NCI-H2081 (cell line): ENCODE measurements around the gene BLOC1S6.
A peak's percentile ranks its signal among the peaks of the same experiment; 100 is the strongest.

Experiments
- DNase-seq, 2 experiments: peaks; one replicate each; lab custom pipeline; 2025; lab: John Stamatoyannopoulos, UW

The BLOC1S6 gene

DNA sequence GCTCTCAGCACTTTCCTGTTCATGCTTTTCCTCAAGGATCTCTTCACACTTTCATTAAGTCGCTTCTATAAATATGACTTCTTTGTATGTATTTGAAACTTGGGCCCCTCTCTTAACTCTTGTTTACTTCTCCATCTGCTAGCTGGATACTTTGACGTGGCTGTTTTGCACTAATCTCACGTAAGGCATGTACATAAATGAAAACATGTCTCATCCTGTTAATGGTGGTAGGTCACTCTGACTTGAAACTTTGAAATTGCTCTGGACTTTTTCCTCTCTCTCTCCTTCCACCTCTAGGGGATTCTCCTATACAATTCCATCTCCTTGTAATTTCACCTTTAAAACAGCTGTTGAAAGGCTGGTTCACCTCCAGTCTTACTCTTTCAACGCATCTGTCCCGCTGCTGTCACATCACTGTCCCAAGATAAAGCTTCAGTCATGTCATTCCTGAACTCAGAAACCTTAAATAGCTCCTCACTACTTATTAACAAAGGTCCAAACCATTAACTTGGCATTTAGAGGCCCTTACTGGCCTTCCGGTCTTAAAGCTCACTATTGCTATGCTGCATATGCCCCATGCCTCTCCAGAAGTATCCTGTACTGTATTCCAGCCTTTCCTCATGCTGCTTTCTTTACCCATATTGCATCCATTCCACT, 1.2 kb downstream of the BLOC1S6 start:
- DNase-seq: no peak

DNA sequence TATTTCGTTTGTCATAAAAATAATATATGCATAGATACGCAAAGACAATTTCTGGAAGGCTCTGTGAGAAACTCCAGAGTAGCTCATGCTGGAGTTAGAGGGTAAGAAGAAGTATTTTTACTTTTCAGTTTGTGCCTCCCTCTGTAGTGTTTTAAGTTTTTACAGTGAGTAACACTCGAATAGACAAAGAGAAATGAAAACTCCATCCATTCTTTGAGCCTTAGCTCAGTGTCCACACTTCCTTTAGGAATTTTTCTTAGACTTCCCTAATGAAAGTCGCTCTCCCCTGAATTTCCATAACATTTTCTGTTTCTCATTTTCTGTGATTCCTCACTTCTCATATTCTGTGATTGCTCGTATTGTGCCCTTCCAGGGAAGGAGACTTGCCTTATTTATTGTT, 2.1 kb downstream of the BLOC1S6 start:
- no peak for DNase-seq

- DNase-seq: no peak
Observed at GRCh38 chr15:45594319-45594718, 7.1 kb downstream of the BLOC1S6 start.

DNA sequence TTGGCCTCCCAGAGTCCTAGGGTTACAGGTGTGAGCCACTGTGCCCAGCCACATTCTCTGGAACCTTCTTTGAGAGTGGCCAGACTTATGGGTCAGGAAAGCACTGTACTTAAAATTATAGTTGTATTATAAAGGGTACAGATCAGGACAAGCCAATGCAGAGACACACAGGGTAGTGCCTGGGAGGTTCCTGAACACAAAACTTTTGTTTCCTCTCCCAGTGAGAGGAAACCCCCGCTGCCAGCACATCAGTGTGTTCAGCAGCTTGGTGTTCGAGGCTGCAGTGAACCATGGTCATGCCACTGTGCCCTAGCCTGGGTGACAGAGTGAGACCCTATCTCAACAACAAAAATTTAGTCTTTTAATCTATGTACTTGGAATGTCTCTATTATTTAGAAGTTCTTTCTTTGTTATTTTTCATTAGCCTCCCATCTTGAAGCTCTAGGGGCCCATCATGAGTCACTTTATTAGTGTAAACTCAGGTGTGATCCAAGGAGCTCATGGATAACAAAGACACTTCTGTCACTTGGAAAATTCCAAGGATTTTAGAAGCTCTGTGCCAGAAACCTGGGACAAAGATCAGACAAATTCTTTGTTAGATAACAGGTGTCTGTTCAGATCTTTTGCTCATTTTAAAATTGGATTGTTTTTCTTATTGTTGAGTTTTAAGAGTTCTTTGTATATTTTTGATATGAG, 7.8 kb downstream of the BLOC1S6 start:
- DNase-seq: no peak

DNA sequence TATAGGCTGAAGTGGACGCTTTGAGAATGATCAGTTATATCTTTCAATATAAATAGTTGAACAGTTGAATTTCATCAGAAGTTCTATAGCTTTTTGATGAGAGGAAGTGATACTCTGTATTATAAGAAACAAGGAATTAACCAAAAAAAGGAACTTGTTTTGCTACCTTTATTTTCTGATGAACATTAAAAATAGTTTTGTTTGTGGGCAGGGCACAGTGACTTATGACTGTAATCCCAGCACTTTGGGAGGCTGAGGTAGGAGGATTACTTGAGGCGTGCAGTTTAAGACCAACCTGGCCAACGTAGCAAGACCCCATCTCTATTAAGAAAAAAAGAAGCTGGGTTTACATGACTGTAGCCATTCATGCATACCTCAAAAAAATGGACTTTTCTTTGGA, 16.7 kb downstream of the BLOC1S6 start:
- DNase-seq: no peak

- no peak for DNase-seq
Observed at GRCh38 chr15:45604326-45604725, 17.1 kb downstream of the BLOC1S6 start.

- DNase-seq: no peak
Observed at GRCh38 chr15:45606413-45606812, 19.2 kb downstream of the BLOC1S6 start.

DNA sequence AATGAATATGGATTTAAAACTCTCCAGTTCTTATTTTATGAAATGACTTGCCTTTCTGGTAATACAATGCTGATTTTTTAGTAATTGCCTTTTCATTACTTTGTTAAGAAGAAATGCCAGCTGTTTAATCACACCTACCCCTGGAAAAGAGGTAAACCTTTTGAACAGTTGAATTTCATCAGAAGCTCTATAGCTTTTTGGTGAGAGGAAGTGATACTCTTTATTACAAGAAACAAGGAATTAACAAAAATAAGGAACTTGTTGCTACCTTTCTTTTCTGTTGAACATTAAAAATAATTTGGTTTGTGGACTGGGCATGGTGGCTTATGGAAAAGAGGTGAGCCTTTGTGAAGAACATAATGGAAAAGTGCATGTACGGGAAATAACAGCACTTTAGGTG, 19.7 kb downstream of the BLOC1S6 start:
- no peak for DNase-seq

GRCh38 chr15:45611305-45611704, 24.1 kb downstream of the BLOC1S6 start:
- peak in 1 of 2 experiments; percentile 23 for DNase-seq

- DNase-seq: no peak
Observed at GRCh38 chr15:45612790-45613415, 25.7 kb downstream of the BLOC1S6 start.

DNA sequence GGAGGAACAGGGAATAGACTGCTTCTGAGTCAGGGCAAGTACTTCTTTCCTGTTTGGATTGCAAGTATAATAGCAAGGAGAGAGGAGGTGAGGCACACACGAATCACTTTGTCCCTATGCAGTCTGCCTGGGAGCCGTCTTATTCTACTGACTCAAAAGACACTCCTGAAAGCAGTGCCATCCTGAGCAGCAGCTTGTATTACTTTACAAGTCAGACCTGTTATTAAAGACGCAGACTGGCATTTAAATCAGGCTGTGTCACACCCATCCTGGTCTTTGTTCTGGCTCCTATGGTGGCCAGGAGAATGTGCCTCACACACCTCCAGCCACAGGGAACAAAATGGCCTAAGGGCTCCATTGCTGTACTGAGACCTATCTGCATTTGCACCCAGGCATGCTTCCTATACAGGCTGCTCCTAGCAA, 29.7 kb downstream of the BLOC1S6 start:
- no peak for DNase-seq

GRCh38 chr15:45618813-45619212, 31.6 kb downstream of the BLOC1S6 start:
- DNase-seq: peak; percentile 37 to 55

DNA sequence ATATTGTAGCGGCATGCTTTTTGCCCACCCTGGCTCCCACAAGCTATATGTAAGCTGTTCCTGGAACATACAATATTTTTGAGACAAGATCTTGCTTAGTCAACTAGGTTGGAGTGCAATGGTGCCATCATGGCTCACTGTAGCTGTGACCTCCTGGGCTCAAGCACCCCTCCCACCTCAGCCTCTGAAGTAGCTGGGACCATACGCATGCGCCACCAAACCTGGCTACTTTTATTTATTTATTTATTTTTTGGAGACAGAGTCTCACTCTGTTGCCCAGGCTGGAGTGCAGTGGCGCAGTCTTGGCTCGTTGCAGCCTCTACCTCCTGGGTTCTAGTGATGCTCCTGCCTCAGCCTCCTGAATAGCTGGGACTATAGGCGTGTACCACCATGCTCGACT, 41.0 kb downstream of the BLOC1S6 start:
- no peak for DNase-seq

GRCh38 chr15:45630917-45631691, 43.9 kb downstream of the BLOC1S6 start:
- DNase-seq: no peak

- DNase-seq: no peak
Observed at GRCh38 chr15:45631776-45632175, 44.6 kb downstream of the BLOC1S6 start.

DNA sequence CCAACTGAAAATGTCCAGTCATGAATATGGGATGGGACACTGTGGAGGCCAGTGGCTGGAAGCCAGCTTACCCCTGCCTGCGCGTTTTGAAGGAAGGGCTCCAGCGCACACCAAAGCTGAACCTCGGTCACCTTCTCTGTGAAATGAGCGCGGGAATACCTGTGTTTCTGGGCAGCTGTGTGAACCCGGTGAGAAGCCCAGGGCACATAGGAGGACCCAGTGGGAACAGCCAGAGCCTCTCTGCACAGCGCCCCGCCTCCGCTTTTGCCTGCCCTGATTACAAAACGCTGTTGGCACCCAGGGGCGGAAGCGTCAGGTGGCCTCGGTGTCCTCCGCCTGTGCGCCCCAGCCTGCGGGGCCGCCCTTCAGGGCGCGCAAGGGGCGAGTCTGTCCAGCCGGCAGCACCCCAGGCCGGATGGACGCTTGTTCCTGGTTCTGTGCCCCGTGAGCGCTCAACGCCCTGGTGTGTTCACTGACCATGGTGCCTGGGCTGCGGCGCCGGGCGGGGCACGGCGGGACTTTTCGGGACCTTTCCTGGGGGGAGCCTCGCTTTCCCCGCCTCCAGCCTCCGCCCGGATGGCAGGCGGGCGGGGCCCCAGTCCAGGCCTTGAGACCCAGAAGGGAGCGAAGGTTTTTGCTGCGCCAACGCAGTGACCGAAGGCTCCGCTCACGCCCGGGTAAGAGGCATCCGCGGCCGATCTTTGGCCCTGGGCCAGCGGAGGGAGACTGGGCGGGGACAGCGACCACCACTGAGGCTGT, 47.4 kb downstream of the BLOC1S6 start, which contains the start of gene SQOR:
TSS of gene SQOR (plus strand) at position 598 of the 759 bp plus-strand sequence. CDS start 23,895 bp downstream, outside the sequence.
- peak; percentile 37 to 59 for DNase-seq

DNA sequence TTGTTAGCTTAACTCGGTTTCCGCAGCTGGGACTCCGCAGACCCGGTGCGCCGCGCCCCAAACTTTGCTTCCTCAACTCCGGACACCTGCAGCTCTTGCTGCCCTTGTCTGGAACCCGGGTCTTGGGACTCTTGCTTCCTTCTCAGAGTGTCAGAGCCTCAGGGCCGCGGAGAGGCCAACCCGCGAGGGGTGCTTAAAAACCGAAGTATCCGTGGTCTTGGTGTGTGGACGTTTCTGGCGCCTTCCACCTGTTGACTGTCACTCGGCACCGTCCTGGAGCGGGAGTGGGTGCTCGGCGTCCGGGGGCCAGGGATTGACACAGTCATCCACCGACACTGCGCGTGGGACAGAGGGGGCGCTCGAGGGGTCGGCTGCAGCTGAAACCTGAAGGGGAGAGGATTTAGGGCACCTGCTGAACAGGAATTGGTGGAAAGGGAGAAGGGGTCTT, 48.0 kb downstream of the BLOC1S6 start:
- DNase-seq: peak in 1 of 2 experiments; percentile 30

DNA sequence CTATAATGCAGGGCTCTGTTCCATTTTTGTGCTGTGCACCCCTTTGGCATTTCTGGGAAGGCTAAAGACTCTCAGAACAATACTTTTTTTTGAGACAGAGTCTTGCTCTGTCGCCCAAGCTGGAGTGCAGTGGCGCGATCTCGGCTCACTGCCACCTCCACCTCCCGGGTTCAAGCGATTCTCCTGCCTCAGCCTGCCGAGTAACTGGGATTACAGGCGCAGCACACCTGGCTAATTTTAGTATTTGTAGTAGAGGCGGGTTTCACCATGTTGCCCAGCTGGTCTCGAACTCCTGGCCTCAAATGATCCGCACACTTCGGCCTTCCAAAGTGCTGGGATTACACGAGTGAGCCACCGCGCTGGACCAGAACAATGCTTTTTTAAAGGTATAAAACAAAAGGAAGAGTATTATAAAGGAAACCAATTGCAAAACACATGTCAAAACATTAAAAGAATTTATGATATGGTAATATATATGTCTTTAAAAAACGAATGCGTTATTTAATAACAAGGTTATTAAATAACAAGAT, 48.6 kb downstream of the BLOC1S6 start:
- DNase-seq: no peak

DNA sequence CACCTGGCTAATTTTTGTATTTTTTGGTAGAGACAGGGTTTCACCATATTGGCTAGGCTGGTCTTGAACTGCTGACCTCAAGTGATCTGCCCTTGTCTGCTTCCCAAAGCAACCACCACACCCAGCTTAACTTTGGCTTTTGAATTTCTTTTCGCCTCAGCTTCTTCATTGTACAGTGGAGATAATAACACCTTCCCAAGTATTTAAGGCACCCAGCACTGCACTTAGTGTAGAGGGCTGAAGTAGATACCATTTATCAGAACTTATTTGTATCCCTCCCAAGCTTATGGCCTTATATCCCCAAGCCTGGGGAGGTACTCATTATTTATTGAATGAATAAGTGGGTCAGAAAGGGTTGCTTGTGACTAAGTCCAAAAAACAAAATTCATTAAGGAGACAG, 50.0 kb downstream of the BLOC1S6 start:
- DNase-seq: no peak

DNA sequence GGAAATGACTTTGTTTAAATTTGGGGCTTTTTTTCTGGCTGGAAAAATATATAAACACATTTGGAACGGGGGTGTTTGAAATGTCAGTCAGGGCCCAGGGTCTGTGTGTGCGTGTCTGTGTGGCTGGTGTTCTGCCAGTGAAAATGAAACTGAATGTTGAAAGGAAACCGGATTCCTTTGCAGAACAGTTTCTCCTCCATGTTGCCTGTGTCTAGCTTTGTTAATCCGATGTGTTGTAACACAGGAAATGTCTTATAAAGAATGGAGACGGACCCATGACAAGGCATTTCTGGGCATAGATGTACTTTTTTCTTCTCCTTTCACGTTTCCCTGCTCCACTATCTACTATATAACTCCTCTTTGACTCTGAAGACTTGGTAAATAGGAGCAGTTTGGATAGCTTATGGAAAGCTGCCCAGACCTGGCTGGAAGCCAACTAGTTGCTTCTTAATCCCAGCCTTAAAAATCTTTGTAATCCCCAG, 50.4 kb downstream of the BLOC1S6 start:
- DNase-seq: no peak

- DNase-seq: no peak
Observed at GRCh38 chr15:45640616-45641015, 53.4 kb downstream of the BLOC1S6 start.
